H9 (cell line): ENCODE results near the gene C1RL. TPM values are rescaled to one million over a fixed set of nuclear protein-coding genes. Genes with fewer than 3 reads are reported as not detected.

Experiments
- DNase-seq: peaks from one replicate; pipeline ENCODE4 v3.0.0-alpha.2; 2017
- H2AFZ ChIP-seq: one replicate; pipeline ENCODE4 v1.6.1; 2013; ENCODE audit warnings: mild to moderate bottlenecking, low read length, control low read depth, moderate library complexity
- H2AK5ac ChIP-seq: 2 replicates; pipeline ENCODE4 v1.6.1; 2013; ENCODE audit warnings: low read length, control low read depth, mixed read lengths; ENCODE audit not compliant: insufficient read length
- H2BK120ac ChIP-seq: one replicate; pipeline ENCODE4 v1.6.1; 2013; ENCODE audit warnings: low read depth, mild to moderate bottlenecking, low read length, control low read depth, inconsistent platforms; ENCODE audit not compliant: poor library complexity, severe bottlenecking
- H2BK12ac ChIP-seq: 2 replicates; pipeline ENCODE4 v1.6.1; 2013; ENCODE audit warnings: low read length, control low read depth, mixed read lengths, low read depth; ENCODE audit not compliant: insufficient read length
- H2BK15ac ChIP-seq: 2 replicates; pipeline ENCODE4 v1.6.1; 2013; ENCODE audit warnings: low read depth, low read length, control low read depth
- H2BK20ac ChIP-seq: one replicate; pipeline ENCODE4 v1.6.1; 2013; ENCODE audit warnings: low read depth, mild to moderate bottlenecking, low read length, control low read depth, inconsistent platforms; ENCODE audit not compliant: poor library complexity, severe bottlenecking
- H2BK5ac ChIP-seq: 2 replicates; pipeline ENCODE4 v1.6.1; 2013; ENCODE audit warnings: low read length, control low read depth, mixed read lengths; ENCODE audit not compliant: insufficient read length
- H3K14ac ChIP-seq: 2 replicates; pipeline ENCODE4 v1.6.1; 2013; ENCODE audit warnings: low read length, control low read depth; ENCODE audit not compliant: insufficient read depth
- H3K18ac ChIP-seq: 2 replicates; pipeline ENCODE4 v1.6.1; 2013; ENCODE audit warnings: low read depth, mild to moderate bottlenecking, mixed read lengths, low read length, control low read depth; ENCODE audit not compliant: insufficient read length
- H3K23ac ChIP-seq: 2 replicates; pipeline ENCODE4 v1.6.1; 2013; ENCODE audit warnings: low read length, control low read depth, mixed read lengths, low read depth; ENCODE audit not compliant: insufficient read length
- H3K23me2 ChIP-seq: 2 replicates; pipeline ENCODE4 v1.6.1; 2013; ENCODE audit warnings: low read depth, mild to moderate bottlenecking, mixed read lengths, low read length, control low read depth; ENCODE audit not compliant: insufficient read length, poor library complexity, severe bottlenecking
- H3K27ac ChIP-seq: 2 replicates; pipeline ENCODE4 v1.5.1; 2013; ENCODE audit warnings: low read length, control low read depth, mixed read lengths, low read depth; ENCODE audit not compliant: insufficient read length
- H3K27me3 ChIP-seq: 2 replicates; pipeline ENCODE4 v1.6.1; 2013; ENCODE audit warnings: low read length, control low read depth, inconsistent platforms; ENCODE audit not compliant: insufficient read depth
- H3K4ac ChIP-seq: 2 replicates; pipeline ENCODE4 v1.6.1; 2013; ENCODE audit warnings: low read depth, mild to moderate bottlenecking, control low read depth, inconsistent platforms, low read length, moderate library complexity
- H3K4me1 ChIP-seq: 2 replicates; pipeline ENCODE4 v1.6.1; 2013; ENCODE audit warnings: low read length, control low read depth, inconsistent platforms; ENCODE audit not compliant: insufficient read depth
- H3K4me2 ChIP-seq: 2 replicates; pipeline ENCODE4 v1.6.1; 2013; ENCODE audit warnings: low read length, control low read depth, mixed read lengths; ENCODE audit not compliant: insufficient read length, insufficient read depth
- H3K56ac ChIP-seq: 2 replicates; pipeline ENCODE4 v1.6.1; 2013; ENCODE audit warnings: low read depth, mild to moderate bottlenecking, mixed read lengths, low read length, control low read depth; ENCODE audit not compliant: insufficient read length
- H3K79me1 ChIP-seq: 2 replicates; pipeline ENCODE4 v1.6.1; 2013; ENCODE audit warnings: low read depth, mild to moderate bottlenecking, moderate library complexity, low read length, control low read depth, inconsistent platforms; ENCODE audit not compliant: insufficient read depth, poor library complexity, severe bottlenecking
- H3K79me2 ChIP-seq: 2 replicates; pipeline ENCODE4 v1.6.1; 2013; ENCODE audit warnings: low read length, control low read depth, inconsistent platforms; ENCODE audit not compliant: insufficient read depth
- H3K9ac ChIP-seq: 2 replicates; pipeline ENCODE4 v1.6.1; 2013; ENCODE audit warnings: low read length, control low read depth, mixed read lengths; ENCODE audit not compliant: insufficient read length; ENCODE audit errors: extremely low read depth
- H3K9me3 ChIP-seq: one replicate; pipeline ENCODE4 v1.6.1; 2013; ENCODE audit warnings: low read depth, low read length, inconsistent platforms; ENCODE audit not compliant: control insufficient read depth
- H3T11ph ChIP-seq: one replicate; pipeline ENCODE4 v1.6.1; 2013; ENCODE audit warnings: mild to moderate bottlenecking, low read length, control low read depth, inconsistent platforms
- H4K20me1 ChIP-seq: one replicate; pipeline ENCODE4 v1.6.1; 2013; ENCODE audit not compliant: control insufficient read depth, insufficient read length, insufficient read depth
- H4K5ac ChIP-seq: 2 replicates; pipeline ENCODE4 v1.6.1; 2013; ENCODE audit warnings: low read depth, mild to moderate bottlenecking, mixed read lengths, low read length, control low read depth; ENCODE audit not compliant: insufficient read length
- H4K8ac ChIP-seq: replicated peaks from 2 replicates; pipeline ENCODE4 v1.6.1; 2013; ENCODE audit warnings: low read length, control low read depth, mixed read lengths, low read depth; ENCODE audit not compliant: insufficient read length
- H4K91ac ChIP-seq: 2 replicates; pipeline ENCODE4 v1.6.1; 2013; ENCODE audit warnings: low read depth, mild to moderate bottlenecking, moderate library complexity, mixed read lengths, low read length, control low read depth; ENCODE audit not compliant: insufficient read length
- H3K27ac Mint-ChIP-seq, 3 experiments: 2 replicates in 2 of 3; 3 replicates in 1 of 3; pipeline ENCODE4 v1.8.0; 2020 to 2021; ENCODE audit warnings: mixed read lengths in 3 of 3, mild to moderate bottlenecking in 1 of 3, moderate library complexity in 1 of 3
- H3K27me3 Mint-ChIP-seq: 2 replicates; pipeline ENCODE4 v1.8.0; 2021; ENCODE audit warnings: low read depth, mild to moderate bottlenecking, moderate library complexity, mixed read lengths
- H3K36me3 Mint-ChIP-seq, 3 experiments: 2 replicates in 2 of 3; 3 replicates in 1 of 3; pipeline ENCODE4 v1.8.0; 2020 to 2021; ENCODE audit warnings: low read depth in 3 of 3, mixed read lengths in 3 of 3; ENCODE audit not compliant: insufficient read depth in 1 of 3
- H3K4me1 Mint-ChIP-seq, 2 experiments: 2 replicates each; pipeline ENCODE4 v1.8.0; 2020; ENCODE audit warnings: mixed read lengths in 2 of 2
- H3K4me3 Mint-ChIP-seq, 2 experiments: 2 replicates in 1 of 2; 3 replicates in 1 of 2; pipeline ENCODE4 v1.8.0; 2020 to 2021; ENCODE audit warnings: mild to moderate bottlenecking in 2 of 2, mixed read lengths in 2 of 2, moderate library complexity in 1 of 2
- H3K9me3 Mint-ChIP-seq, 2 experiments: 2 replicates in 1 of 2; 3 replicates in 1 of 2; pipeline ENCODE4 v1.8.0; 2020; ENCODE audit warnings: mild to moderate bottlenecking in 2 of 2, mixed read lengths in 2 of 2, moderate library complexity in 1 of 2
- WGBS: extraction: QIAGEN DNeasy Blood & Tissue Kit; methylation state at CpG from one replicate; pipeline ENCODE4 v1.1.7; 2013; ENCODE audit warnings: missing lambda C conversion rate, low lambda C conversion rate, mixed read lengths; ENCODE audit not compliant: insufficient read length; ENCODE audit errors: extremely low coverage; 5-methylcytosine and 5-hydroxymethylcytosine counted together
- total RNA-seq: library from RNA; stranded (reverse); gene quantifications from 2 replicates; pipeline ENCODE4 v1.2.1, GENCODE V29; 2021
- TF ChIP-seq, protein P1 (sequence below): fragments of 200-600 bp; sonication (generic); conservative IDR thresholded peaks from 3 replicates; pipeline ENCODE4 v1.8.0; 2021; ENCODE audit warnings: antibody characterized with exemption, mild to moderate bottlenecking

The C1RL gene
- total RNA-seq, 1 experiment from 2014 or later, result 15.1 TPM

DNA sequence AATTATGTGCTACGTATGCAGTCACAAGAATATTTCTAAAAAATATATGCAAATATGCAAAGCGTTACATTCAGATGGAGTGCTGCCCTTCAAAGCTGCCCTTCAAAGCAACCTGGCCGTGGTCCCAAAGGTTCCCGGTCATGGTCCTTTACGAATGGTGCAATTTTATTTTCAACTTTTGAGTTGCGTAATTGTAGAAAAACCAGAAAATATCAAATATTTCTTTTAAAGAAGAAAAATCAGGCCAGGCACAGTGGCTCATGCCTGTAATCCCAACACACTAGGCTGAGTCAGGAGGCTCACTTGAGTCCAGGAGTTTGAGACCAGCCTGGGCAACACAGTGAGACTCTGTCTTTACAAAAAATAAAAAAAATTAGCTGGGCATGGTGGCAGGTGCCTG, 42.5 kb upstream of the C1RL start:
- Histone ChIP-seq H3K14ac (no peak overlapping the region), H2BK15ac (no peak overlapping the region), H3K27me3 (no peaks in the 10 kb centered on the region), H4K20me1 (no peaks in the 10 kb centered on the region), H3K9me3 (no peaks in the 10 kb centered on the region), H3K79me1 (no peaks in the 10 kb centered on the region), H3K4me2 (no peak overlapping the region), H3K4me1 (no peaks in the 10 kb centered on the region), H4K8ac (no peak overlapping the region), H2AK5ac (no peak overlapping the region), H3K23ac (no peak overlapping the region), H4K5ac (no peak overlapping the region), H3T11ph (no peak overlapping the region), H2BK5ac (no peak overlapping the region), H4K91ac (no peak overlapping the region), H3K79me2 (no peaks in the 10 kb centered on the region), H2BK20ac (no peak overlapping the region), H3K18ac (no peak overlapping the region), H2BK12ac (no peak overlapping the region), H3K56ac (no peak overlapping the region), H3K23me2 (no peaks in the 10 kb centered on the region), H3K4ac (no peak overlapping the region), H3K27ac (no peak overlapping the region), H2BK120ac (no peak overlapping the region), H2AFZ (no peak overlapping the region), H3K9ac (no peak overlapping the region)
- Mint-ChIP-seq H3K4me3 (no peak overlapping the region), H3K36me3 (peaks cover 2 to 35% (median 27%) of the 10 kb centered on the region in 3 experiments), H3K9me3 (no peaks in the 10 kb centered on the region), H3K27ac (no peak overlapping the region), H3K4me1 (no peaks in the 10 kb centered on the region), H3K27me3 (no peaks in the 10 kb centered on the region; the same call in 1 of the 2 replicates)
- whole genome bisulfite sequencing, result no CpG with 5 or more reads among the region's 6 CpGs
- TF ChIP-seq, protein P1, sequence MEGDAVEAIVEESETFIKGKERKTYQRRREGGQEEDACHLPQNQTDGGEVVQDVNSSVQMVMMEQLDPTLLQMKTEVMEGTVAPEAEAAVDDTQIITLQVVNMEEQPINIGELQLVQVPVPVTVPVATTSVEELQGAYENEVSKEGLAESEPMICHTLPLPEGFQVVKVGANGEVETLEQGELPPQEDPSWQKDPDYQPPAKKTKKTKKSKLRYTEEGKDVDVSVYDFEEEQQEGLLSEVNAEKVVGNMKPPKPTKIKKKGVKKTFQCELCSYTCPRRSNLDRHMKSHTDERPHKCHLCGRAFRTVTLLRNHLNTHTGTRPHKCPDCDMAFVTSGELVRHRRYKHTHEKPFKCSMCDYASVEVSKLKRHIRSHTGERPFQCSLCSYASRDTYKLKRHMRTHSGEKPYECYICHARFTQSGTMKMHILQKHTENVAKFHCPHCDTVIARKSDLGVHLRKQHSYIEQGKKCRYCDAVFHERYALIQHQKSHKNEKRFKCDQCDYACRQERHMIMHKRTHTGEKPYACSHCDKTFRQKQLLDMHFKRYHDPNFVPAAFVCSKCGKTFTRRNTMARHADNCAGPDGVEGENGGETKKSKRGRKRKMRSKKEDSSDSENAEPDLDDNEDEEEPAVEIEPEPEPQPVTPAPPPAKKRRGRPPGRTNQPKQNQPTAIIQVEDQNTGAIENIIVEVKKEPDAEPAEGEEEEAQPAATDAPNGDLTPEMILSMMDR, result no peak
- no peak for DNase-seq
